HG02970 (cell line): ENCODE measurements around the gene ASTN2.

Source experiments
- ATAC-seq: cut with Tn5 transposase; IDR thresholded peaks from one replicate; pipeline ENCODE4 v1.9.1; 2021; ENCODE audit warnings: mild to moderate bottlenecking, moderate library complexity, moderate number of reproducible peaks; ENCODE audit not compliant: unreplicated experiment, low FRiP score

ASTN2 gene

GRCh38 chr9:117188394-117188793, 226.5 kb downstream of the ASTN2 start:
- no peak for ATAC-seq

DNA sequence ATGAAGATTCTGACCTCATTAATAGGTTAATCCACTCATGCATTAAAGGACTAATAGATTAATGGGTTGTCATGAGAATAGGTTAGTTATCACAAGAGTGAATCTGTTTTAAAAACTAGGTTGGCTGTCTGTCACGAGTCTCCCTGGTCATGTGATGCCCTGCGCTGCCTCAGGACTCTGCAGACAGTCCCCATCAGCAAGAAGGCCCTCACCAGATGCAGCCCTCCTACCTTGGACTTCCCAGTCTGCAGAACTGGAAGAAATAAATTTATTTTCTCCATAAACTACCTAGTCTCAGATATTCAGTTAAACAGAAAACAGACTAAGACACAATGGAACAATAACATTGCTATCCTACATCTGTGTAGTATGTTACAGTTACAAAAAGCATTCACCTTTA, 227.4 kb downstream of the ASTN2 start:
- ATAC-seq: no peak

- no peak for ATAC-seq
These were observed 230.7 kb downstream of the ASTN2 start for GRCh38 chr9:117184173-117184572.

DNA sequence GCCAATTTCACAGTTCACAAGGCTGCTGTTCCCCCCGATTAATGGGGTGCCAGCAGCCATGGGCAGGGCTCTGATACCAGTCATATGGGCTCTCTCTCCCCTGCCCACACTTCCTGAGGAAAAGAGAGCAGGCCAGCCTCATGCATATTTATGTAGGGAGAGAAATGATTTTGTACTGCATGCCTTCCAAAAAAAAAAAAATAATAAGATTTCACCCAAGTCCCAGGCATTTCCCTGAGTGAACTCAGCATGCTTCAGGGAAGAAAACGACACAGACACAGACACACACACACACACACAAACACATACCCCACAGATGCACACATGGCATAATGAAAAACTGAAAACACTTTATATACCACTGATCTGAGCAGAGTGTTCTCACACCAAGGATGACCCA, 232.8 kb downstream of the ASTN2 start:
- no peak for ATAC-seq

DNA sequence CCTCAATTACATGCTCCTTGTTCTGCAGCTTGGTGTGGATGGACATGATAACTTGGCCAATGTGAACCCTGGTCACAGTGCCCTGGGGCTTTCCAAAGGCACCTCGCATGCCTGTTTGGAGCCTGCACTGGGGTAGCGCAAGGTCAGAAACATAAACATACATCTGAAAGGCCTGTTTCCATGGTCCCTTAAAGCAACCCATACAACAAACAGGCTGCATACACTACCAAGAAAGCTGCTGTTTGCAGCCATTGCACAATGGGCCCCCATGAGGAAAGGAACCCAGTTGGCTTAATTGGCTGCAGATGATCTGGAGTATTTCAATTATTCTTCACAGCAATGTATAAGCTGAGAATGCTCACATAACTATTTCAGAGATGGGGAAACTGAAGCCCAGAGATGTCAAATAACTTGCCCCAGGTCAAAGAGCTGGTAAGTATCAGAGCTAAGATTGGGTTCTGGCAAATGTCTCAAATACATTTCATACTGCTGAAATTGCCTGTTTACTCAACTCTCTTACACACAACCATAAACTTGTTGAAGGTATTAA, 233.9 kb downstream of the ASTN2 start:
- ATAC-seq: no peak

GRCh38 chr9:117178596-117179375, 236.1 kb downstream of the ASTN2 start:
- ATAC-seq: no peak

GRCh38 chr9:117170567-117170966, 244.3 kb downstream of the ASTN2 start:
- no peak for ATAC-seq

- ATAC-seq: no peak
These were observed 245.7 kb downstream of the ASTN2 start for GRCh38 chr9:117169089-117169621.

- no peak for ATAC-seq
These were observed 250.3 kb downstream of the ASTN2 start for GRCh38 chr9:117164512-117164911.

- no peak for ATAC-seq
These were observed 254.6 kb downstream of the ASTN2 start for GRCh38 chr9:117160254-117160653.

DNA sequence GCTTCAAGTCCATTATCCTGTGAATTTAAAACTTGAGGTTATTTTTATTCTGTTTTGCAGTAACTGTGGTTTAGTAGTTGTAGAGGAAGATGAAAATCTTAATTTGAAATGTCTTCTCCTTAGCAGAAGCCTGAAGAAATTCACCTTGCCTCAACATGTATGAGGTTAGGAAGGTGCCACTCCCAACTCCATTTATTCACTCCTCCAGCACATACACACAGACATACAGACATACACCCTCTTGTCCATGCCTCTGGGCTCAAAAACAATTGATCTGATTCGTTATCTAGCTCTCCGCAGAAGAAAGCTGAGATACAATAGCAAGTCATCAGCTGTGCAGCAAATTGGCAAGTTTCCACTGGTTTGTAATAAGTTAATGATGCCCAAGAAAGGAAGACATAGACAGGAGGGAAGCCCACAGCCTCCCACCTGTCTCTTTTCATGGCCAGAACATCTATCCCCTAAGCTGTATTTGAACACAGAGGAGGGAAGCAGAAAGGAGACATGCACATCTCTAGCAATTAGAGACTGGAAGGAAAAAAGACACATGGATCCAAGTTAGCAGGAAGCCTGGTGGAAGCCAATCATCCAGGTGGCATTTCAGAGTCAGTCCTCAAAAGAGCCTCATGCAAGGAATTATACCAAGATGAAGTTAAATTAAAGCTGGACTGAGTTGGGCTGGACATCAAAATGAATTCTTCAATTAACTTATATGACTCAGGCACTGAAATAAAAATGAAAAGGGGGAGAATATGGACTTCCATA, 257.9 kb downstream of the ASTN2 start:
- no peak for ATAC-seq

DNA sequence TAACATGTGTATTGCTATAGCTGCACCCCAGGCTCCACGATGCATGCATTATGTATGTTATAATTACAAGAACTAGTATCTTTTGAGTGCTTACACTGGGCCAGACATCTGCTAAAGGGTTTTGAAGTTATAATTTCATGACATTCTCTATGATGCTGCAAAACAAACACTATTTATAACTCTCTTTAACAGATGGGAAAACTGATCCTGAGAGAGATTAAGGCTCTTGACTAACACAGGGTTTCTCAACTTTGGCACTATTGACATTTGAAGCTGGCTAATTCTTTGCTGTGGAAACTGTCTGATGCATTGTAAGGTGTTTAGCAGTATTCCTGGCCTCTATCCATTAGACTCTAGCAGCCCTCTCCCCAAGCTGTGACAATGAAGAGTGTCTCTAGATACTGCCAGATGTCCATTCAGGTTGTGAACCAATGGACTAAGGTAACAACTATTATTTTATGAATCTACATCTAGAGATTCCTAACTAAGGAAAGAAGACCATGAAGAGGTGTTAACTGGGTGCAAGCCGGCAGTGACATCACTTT, 258.6 kb downstream of the ASTN2 start:
- ATAC-seq: no peak

- ATAC-seq: no peak
These were observed 261.8 kb downstream of the ASTN2 start for GRCh38 chr9:117153021-117153420.

- ATAC-seq: no peak
These were observed 263.1 kb downstream of the ASTN2 start for GRCh38 chr9:117151716-117152115.

- ATAC-seq: no peak
These were observed 264.9 kb downstream of the ASTN2 start for GRCh38 chr9:117149996-117150395.

GRCh38 chr9:117145811-117146490, 268.9 kb downstream of the ASTN2 start:
- no peak for ATAC-seq

DNA sequence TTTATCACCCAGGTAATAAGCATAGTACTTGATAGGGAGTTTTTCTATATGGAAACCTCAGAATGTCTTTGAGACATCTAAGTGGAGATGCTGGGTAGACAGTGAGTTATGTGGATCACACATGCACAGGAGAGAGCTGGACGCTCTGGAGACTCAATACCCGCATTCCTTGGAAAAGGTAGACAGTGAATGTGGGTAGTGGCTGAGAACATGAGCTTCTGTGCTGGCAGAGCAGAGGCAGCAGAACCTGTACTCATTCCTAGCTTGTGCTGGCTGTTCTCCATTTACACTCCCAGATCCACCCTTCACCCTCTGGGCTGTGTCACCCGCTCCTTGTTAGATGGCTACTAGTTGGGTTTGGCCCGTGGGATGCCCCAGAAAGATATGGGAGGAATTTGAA, 269.8 kb downstream of the ASTN2 start:
- ATAC-seq: no peak

DNA sequence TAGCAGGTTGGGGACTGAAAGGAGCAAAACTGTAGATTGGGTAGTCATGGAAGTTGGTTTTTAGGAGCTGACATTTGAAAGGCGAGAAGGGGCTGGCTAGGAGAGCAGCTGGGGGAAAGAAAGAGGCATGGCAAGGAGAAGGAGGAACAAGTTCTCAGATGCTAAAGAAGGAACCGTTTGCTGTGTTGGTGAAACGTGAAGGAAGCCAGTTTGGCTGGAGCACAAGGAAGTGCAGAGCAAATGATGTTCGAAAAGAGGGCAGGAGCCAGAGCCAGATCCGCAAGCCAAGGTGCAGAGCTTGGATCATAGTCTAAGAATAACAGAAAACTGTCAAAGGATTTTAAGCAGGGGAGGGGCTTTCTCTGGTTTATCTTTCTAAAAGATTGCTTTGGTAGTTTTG, 276.6 kb downstream of the ASTN2 start:
- ATAC-seq: no peak

DNA sequence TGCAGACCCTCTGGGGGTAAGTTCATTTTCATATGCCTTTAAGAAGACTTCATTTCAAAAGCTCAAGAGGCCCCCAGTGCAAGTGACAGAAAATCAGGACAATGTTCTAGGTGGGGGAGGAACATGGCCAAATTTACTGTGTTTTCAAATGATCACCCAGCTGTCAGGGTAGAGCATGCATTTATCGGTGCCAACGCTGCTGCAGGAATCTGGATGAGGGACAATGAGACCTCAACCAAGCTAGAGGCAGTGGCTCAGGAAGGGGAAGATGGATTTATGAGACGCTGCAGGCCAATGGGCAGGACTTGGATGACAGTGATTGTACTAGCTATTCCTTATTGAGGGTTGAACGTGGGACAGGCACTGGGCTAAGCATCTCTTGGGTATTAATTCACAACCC, 278.4 kb downstream of the ASTN2 start:
- ATAC-seq: no peak

DNA sequence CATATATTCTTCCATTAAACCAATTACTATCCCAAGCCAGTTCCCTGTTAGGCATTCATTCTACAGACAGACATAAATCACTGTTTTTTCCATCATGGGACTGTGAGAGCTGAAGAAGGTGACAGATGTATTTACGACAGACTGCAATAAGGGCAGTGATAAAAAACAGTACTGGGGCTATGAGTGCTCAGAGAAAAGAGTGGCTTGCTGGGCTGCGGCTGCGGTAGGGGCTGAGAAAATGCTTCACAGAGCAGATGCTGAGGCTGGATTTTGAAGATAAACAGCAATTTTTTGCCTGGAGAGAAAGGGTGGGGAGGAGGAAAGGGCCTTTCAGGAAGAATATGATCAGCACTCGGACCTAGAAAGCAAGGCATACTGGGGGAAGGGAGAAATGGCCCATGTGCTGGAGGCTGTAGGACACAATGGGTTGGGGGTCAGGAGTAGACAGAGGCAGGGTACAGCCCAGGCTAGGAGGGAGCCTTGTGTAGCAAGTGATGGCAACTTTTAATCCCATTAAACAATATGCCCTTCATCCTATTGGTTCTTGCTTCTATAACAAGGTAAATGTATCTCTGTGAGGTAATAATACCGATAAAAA, 279.3 kb downstream of the ASTN2 start:
- ATAC-seq: no peak
